OCI-M2 (cell line): ENCODE measurements around the gene SLC12A5.
"Not testable (repeated sequence)": the region's sequence is repeated elsewhere in the genome, so short reads cannot be mapped to it uniquely, and the experiment has no call there.

Source experiments
- DNase-seq: peaks from one replicate; lab custom pipeline; 2025; ENCODE audit not compliant: unreplicated experiment; lab: John Stamatoyannopoulos, UW

SLC12A5 gene

GRCh38 chr20:46028772-46029371 lies at the start of gene SLC12A5:
SLC12A5 (plus strand) TSS chr20:46029215; CDS start chr20:46029345, 130 bp downstream.
- no peak for DNase-seq

DNA sequence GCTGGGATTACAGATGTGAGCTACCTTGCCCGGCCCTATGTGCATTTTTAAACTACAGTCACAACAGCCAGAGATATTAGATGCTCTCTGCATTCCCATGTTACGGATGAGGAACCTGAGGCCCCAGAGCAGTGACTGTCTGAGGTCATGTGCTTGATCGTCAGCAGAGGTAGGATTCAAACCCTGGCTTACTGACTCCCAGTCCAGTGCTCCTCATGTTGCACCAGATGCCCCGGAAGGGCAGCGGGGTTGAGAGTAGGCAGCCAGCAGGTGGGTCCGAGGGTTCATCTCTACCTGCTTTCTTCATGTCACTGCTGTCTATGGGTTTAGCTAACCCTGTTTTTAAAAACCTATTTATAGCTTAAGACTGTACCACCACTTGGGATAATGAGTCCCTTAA lies 47.8 kb upstream of the SLC12A5 start:
- DNase-seq = no peak

DNA sequence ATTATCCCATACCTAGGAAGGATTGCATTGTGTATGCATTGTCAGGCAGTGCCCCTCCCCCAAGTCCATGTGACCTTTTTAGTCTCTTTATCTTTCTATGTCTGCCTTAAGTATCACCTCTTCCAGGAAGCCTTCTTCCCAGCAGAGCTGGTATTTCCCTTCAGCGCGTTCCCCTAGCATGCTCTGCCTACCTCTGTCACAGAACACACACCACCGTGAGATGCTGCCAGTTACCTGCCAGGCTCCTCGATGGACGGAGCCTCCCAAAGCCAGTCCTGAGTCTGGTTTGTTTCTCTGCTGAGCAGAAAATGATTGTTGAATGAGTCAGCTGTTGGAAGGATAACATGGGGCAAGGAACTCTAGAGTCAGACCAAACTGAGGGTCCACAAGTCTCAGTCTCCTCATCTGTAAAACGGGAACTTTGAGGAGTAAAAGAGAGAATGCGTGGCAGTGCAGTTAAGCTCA lies 45.7 kb upstream of the SLC12A5 start:
- DNase-seq = no peak

GRCh38 chr20:45985573-45985972 lies 43.4 kb upstream of the SLC12A5 start:
- DNase-seq = no peak

GRCh38 chr20:45987108-45987780 lies 41.8 kb upstream of the SLC12A5 start:
- peak; percentile 33 for DNase-seq

GRCh38 chr20:45988830-45989229 lies 40.2 kb upstream of the SLC12A5 start:
- not testable (repeated sequence) for DNase-seq

- no peak for DNase-seq
Observed at GRCh38 chr20:45991616-45992015, 37.4 kb upstream of the SLC12A5 start.

DNA sequence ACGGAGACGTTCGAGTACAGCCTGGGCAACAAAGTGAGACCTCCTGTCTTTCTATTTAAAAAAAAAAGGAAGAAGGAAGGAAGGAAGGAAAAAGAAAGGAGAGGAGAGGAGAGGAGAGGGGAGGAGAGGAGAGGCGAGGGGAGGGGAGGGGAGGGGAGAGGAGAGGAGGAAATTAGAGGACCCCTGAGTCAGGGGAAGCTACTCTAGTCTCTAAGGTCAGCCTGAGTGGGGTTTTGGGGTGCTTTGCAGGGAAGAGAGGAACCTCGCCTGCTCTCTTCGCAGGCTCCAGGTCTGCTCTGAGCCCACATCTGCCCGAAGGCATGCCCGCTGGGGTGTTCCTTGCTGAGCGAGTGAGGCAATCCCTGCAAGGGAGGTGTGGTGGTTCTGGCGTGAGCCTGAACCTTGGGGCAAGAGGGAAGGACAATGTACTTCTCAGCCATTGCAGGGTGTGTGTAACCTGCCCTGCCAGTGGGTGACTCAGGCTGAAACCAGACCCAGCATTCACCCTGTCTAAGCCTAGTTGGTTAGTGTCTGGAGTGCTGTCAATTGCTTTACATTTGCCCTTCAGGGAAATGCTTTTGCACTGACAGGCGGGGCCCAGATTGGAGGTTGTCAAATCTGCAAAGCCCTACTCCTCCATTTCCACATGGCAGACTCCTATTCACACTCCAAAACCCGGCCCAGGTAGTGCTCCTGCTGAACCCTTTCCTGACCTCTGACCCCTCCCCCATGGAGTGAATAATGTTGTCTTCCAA lies 35.6 kb upstream of the SLC12A5 start:
- no peak for DNase-seq

DNA sequence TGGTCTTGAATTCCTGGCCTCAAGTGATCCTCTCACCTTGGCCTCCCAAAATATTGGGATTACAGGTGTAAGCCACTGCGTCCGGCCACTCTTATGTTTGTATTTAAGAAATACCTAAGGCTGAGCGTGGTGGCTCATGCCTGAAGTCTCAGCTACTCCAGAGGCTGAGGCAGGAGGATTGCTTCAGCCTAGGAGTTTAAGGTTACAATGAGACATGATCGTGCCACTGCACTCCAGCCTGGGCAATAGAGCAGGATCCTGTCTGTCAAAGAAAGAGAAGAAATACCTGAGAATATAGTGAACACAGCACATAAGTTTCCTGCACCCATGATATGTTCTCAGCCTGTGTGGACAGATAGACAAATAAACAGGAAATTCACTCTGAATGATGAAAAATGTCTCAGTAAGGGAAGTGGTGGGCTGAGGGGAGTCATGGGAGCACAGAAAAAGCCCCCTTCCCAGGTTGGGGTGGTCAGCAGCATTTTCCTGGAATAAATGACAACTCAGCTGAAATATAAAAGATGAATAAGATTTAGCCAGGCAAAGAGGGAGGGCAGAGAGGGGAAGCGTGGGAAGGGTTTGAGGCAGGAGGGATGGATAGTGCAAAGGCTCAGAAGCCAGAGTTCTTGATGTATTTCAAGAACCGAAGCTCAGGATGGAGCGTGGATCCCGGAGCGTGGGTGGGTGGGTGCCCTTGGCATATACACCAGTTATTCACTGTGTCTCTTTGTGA lies 34.1 kb upstream of the SLC12A5 start:
- no peak for DNase-seq

GRCh38 chr20:45995495-45996097 lies 33.4 kb upstream of the SLC12A5 start:
- not testable (repeated sequence) for DNase-seq

DNA sequence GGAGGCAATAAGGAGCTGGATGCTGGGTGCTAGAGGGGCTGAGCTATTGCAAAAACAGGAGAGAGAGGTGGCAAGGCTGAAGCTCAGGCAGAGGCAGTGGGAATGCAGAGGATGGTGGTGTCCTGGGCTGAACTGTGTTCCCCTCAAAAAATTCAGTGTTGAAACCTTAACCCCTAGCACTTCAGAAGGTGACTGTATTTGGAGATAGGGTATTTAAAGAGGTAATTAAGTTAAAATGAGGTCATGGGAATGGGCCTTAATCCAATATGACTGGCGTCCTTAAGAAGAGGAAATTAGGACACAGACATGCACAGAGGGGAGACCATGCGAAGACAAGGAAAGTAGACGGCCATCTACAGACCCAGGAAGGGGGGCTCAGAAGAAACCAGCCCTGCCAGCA lies 31.8 kb upstream of the SLC12A5 start:
- DNase-seq = no peak

GRCh38 chr20:45998337-45998736 lies 30.7 kb upstream of the SLC12A5 start:
- DNase-seq = no peak

DNA sequence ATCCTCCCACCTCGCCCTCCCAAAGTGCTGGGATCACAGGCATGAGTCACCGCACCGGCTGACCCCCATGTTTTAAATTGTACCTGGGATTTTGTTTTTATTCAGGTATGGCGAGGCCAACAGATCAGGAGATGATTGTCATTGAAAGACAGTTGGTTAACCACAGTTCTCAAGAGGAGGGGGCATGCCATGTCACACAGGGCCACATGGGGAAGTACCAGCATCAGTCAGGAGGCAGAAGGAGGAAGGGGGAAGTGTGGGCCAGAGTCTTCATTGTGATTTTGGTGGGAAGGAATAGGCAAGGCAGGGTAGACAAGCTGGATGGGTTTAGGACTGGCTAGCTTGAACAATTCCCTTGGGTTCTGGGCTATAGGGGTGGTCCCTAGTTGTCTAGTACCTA lies 30.3 kb upstream of the SLC12A5 start:
- DNase-seq = no peak

DNA sequence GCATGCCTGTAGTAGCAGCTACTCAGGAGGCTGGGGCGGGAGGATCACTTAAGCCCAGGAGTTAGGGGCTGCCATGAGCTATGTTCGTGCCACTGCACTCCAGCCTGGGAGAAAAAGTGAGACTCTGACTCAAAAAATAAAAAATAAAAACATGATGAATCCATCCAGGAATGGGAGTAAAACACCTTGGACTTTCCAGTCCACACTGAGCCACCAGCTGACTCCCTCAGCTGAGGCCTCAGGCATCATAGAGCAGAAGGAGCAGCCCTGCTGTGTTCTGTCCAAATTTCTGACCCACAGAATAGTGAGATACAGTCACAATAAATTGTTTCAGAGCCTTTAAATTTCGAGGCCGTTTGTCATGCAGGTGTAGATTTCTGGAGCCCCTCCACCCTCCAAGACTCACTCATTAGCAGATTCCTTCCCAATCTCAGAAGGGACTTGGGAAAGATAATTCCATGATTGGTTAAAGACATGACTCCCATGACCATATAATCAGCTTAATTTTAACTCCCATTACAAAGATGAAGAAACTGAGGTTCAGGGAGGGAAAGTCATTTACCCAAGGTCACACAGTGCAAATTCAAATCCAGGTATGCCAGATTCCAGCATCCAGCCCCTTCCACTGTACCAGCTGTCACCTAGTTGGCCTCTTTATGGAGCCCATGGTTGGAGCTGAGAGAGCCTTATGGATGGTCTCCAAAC lies 29.3 kb upstream of the SLC12A5 start:
- DNase-seq = no peak

GRCh38 chr20:46000262-46000996 lies 28.6 kb upstream of the SLC12A5 start:
- no peak for DNase-seq

GRCh38 chr20:46001498-46001897 lies 27.5 kb upstream of the SLC12A5 start:
- no peak for DNase-seq

- DNase-seq = no peak
Observed at GRCh38 chr20:46002008-46002407, 27.0 kb upstream of the SLC12A5 start.

DNA sequence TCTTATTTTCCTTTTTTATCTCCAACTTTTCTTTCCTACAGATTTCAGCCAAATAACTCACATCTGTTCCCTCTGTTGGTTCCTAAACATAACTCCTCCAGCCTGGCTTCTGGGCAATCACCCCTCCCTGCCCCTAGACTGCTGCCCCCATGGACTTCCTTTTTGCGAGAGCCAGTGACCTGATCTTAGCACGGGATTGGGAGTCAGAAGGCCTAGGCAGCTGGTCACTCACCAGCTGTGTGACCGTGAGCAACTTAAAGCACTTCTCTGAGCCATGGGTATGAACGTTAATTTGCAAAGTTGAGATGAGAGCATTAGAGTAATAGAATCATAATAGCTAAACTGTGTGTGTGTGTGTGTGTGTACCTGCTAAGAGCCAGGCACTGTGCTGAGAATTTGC lies 24.8 kb upstream of the SLC12A5 start:
- no peak for DNase-seq

- DNase-seq = no peak
Observed at GRCh38 chr20:46004889-46005473, 24.0 kb upstream of the SLC12A5 start.
